GM21528 (cell line): ENCODE results near the gene MYH8.

Experiments
- ATAC-seq: cut with Tn5 transposase; IDR thresholded peaks from one replicate; pipeline ENCODE4 v1.9.1; 2021; ENCODE audit warnings: mild to moderate bottlenecking, moderate library complexity; ENCODE audit not compliant: unreplicated experiment, low FRiP score

Gene MYH8

DNA sequence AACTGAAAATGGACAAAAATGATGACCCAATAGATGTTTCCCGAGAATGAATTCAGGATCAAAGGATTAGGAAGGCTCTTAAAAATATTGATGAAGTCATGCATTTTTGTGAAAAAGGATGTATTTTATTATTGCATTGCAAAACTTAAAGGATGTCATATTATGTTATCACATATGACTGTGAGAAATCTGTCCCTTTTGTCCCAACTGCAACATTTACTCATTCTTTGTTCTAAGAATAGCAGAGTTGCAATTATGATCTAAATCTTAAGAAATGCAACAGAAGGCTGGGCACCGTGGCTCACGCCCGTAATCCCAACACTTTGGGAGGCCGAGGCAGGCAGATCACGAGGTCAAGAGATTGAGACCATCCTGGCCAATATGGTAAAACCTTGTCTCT lies 35.9 kb downstream of the MYH8 start:
- ATAC-seq: no peak

DNA sequence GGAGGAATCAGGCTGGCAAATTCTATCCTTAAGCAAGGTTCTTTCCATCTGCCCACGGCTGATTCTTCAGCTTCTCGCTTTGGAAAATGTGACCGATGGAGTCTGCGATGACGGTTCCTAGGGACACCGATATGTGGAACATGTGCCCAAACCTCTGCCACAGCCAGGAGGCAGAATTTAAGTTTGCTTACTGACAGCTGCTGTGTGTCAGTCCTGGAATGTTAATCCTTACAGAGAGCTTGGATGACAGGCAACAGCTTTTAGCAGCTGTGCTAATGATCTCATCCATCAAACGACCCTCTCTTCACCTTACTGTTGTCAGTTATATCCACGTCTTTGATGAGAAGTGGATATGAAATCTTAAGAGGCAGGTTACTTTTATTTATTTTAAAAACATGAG lies 37.6 kb downstream of the MYH8 start:
- no peak for ATAC-seq

DNA sequence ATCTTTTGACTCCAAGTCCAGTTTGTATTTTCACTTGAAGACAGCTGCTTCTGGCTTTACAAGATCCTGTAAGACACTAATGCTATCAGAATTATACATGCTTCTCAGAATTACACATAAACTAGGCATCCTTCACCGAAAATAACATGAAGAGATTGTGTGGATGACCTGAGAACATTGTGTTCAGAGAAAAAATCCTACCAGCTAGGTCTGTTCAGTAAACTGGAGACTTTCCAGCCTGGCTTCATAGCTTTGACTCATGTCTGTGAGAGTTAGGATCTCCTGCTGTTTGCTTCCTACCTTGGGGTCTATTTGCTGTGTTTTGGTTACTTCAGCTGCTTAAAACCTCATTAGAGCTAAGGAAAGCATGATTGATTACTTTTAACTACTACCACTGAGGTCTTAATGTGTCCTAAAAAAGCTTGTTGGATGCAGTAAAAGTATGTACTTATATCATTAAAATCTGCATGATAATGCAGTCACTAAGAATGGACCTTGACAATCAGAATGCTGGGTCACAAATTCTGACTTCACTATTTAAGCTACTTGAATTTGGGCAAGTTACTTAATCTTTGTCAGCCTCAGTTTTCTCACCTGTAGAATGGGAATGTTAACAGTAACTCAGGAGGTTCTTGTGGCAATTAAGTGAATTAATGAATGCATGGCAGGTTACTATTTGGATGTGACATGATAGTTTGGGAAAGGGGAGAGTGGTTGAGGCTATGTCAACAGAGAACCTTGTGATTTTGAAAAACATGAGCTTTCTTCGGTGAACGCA lies 40.9 kb downstream of the MYH8 start:
- ATAC-seq: no peak

DNA sequence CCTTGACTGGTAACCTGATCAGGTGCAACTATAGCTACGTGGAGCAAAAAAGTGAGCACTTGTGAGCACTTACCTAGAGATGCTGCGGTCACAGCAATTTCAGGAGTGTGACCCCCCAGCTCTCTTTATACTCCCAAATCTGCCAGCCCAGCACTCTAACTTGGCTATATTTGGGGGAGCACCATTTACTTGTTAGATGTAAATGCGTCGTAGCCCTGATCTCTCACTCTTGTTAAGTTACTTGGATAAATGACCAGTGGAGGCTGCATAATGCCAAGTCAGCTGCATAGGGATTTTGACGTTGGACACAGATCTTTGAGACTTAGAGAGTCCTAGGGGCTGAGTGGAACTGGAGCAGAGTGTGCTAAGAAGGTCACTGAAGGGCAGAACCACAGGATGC lies 48.8 kb downstream of the MYH8 start, which contains the start of gene MYH13:
Gene MYH13, minus strand, starts transcription at position 101 of the 400 bp plus-strand sequence. CDS start 8,476 bp downstream, outside the sequence.
- ATAC-seq: no peak

DNA sequence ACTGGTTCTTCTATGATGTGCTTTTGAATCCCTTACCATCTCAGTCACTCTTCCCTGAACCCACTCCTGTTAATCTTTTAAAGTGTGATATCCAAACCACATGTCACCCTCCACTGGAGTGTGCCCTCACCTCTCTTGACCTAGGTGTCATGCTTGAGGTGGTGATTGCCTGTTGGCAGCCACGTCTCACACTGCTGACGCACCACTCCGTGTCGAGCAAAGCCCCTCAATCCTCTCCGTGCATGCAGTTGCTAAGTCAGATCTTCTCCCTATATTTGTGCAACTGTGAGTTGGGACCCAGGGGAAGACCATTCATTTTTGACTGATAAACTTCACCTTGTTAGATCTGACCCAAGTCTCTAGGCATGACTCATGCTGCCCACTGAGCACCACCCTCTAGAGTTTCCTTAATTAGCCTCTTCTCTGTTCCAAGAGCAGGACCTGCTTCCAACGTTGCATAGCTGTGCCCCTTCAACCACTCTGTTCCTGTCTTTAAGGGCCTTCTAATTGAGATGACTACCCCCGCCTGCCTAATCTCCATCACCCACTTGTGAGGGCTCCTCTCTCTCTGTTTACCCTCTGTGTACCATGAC lies 51.6 kb downstream of the MYH8 start:
- ATAC-seq: no peak

DNA sequence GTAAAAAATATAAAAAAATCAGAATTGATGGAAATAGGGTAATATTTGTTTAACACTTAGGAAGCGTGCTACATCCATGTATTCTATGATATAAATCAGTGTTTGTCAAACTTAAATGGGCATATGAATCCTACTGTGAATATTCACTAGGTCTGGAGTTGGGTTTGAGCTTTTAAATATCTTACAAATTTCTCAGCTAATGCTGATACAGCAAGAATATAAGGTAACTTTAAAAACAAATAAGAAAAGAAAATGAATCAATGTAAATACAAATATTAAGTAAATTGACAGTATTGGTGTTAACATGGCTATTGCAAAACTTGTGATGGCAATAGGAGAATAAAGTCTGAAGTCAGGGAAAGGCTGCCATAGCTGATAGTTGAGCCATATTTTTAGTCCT lies 52.5 kb downstream of the MYH8 start:
- no peak for ATAC-seq

DNA sequence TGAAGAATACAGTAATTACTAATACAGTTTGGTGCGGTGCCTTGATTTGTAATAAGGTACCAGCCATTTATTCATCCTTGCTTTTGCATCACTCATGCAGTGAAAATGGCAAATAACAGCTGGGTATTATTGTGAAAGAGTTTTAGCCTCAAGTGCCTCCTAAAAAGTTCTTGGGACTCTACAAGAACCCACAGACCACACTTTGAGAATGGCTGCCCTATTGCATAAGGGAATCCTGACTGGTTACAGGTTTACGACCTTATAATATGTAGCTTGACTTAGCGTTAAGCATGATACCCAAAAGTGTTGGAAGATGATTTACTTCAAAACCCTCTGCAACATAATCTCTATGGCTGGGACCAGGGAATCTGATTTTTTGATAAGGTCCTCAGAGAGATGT lies 53.2 kb downstream of the MYH8 start:
- no peak for ATAC-seq

DNA sequence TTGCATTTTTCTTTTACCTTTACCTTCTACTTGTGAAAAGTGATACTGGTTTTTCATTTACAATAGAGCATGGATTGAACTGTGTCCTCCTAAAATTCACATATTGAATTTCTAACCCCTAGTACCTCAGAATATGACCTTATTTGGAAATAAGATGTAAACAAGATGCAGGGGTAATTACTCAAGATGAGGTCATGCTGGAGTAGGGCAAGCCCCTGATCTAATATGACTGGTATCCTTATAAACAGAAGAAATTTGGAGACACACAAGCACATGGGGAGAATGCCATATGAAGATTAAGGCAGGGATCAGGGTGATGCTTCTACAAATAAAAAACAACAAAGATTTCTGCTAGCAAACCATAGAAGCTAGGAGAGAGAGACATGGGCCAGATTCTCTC lies 61.2 kb downstream of the MYH8 start:
- no peak for ATAC-seq

DNA sequence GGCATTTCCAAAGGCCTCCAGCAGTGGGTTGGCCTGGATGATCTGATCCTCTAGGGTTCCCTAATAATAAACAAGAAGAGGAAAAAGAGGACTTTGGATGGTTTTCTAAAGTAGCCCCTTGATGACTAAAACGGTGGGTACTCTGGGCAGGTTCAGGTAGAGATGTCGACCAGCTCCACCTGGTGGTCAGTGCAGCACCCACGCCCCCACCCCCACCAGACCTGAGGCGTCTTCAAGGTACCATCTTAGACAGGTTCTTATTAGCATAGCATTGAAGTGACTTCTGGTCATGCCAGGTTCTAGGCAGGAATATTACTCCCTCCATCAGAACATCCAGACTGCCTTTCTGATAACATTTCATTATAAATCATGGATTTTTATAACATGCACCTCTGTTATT lies 64.0 kb downstream of the MYH8 start:
- no peak for ATAC-seq

DNA sequence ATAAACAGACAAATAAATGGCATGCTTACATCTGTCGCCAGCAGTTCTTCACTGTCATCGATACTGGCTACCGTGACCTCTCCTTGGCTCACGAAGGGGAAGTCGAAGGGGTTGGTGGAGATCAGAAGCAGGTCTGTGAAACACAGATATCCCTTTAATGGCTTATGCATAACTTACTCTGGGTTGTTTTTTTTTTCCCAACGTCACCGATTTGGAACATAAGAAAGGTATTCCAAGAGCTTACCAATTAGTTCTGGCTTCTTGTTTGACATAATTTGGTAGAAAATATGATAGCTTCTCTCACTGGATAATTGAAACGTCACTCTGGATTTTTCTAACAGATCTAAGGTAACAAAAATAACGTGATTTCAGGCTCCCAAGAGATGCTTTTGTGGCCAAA lies 67.1 kb downstream of the MYH8 start:
- no peak for ATAC-seq

DNA sequence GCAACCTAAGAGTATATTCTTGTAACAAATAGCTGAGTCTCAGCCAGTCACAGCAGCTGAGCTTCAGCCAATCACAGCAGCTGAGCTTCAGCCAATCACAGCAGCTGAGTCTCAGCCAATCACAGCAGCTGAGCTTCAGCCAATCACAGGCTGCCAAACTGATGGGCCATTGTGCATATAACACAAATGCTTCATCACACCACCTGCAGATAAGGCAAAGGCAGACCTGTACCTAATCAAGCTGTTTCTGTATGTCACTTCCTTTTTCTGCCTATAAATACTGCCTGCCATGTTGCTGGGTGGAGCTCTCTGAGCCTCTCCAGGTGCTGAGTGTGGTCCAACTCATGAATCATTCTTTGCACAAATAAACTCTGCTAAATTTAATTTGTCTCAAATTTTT lies 68.9 kb downstream of the MYH8 start:
- ATAC-seq: no peak

DNA sequence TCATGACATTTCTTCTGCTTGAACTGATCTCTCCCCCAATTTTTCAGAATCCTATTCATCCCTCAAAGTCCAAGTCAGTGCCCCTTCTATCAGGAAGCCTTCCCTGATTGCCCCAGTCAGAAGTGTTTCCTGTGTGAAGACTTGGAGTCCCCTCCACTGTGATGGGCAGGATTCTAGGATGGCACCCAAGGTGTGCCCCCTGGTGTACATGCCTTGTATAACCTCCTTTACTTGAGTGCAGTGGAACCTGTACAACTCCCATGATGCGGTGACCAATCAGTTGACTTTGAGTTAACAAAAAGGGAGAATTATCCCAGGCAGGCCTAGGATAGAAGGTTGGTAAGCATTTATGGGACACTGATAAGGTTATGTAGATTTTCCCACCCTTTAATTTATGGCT lies 72.3 kb downstream of the MYH8 start:
- ATAC-seq: no peak

DNA sequence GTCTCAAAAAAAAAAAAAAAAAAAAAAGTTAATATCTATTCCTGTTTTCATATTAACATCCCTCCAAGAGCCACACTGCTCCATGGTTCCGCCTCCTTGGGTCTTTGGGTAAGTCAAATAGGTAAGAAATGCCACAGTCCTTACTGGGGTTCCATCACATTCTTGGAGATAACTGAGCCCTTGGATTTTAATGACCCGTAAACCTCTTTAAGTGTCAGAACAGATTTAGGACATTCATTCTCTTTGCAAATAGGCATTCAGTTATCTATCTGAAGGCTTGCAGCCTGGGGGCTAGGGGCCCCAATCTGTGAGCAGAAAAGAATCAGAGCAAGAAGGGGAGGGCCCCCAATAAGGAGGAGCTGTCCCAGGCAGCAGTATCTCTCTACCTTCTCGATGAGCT lies 76.9 kb downstream of the MYH8 start:
- no peak for ATAC-seq
